ENCODE data around the gene FRAS1.

Gene FRAS1

GRCh38 chr4:78145622-78146021 lies 88.5 kb downstream of the FRAS1 start:
- H3K4me3 ChIP-seq (replicated peaks; ENCODE audit: low read depth, low read length), result no peak overlapping the region
- DNase-seq (ENCODE audit: extremely low read depth, low read depth), result no peak
- TF ChIP-seq CTCF (IDR thresholded peaks at IDR 0.05; ENCODE audit: low read depth, low read length, missing control alignments), result no peak

GRCh38 chr4:78149751-78150542 lies 92.8 kb downstream of the FRAS1 start:
- no peak for TF ChIP-seq CTCF (IDR thresholded peaks at IDR 0.05; ENCODE audit: low read depth, low read length, missing control alignments)
- no peak overlapping the region for H3K4me3 ChIP-seq (replicated peaks; ENCODE audit: low read depth, low read length)
- DNase-seq (ENCODE audit: extremely low read depth, low read depth), result no peak

GRCh38 chr4:78150543-78150864 lies 93.4 kb downstream of the FRAS1 start:
- DNase-seq (ENCODE audit: extremely low read depth, low read depth), result no peak
- TF ChIP-seq CTCF (IDR thresholded peaks at IDR 0.05; ENCODE audit: low read depth, low read length, missing control alignments), result no peak
- H3K4me3 ChIP-seq (replicated peaks; ENCODE audit: low read depth, low read length), result no peak overlapping the region

- no peak for DNase-seq (ENCODE audit: extremely low read depth, low read depth)
- TF ChIP-seq CTCF (IDR thresholded peaks at IDR 0.05; ENCODE audit: low read depth, low read length, missing control alignments), result no peak
- H3K4me3 ChIP-seq (replicated peaks; ENCODE audit: low read depth, low read length), result no peak overlapping the region
Measured at GRCh38 chr4:78152795-78153194, 95.7 kb downstream of the FRAS1 start.

GRCh38 chr4:78154972-78155590 lies 98.0 kb downstream of the FRAS1 start:
- H3K4me3 ChIP-seq (replicated peaks; ENCODE audit: low read depth, low read length), result no peak overlapping the region
- no peak for DNase-seq (ENCODE audit: extremely low read depth, low read depth)
- no peak for TF ChIP-seq CTCF (IDR thresholded peaks at IDR 0.05; ENCODE audit: low read depth, low read length, missing control alignments)

- no peak for DNase-seq (ENCODE audit: extremely low read depth, low read depth)
- no peak for TF ChIP-seq CTCF (IDR thresholded peaks at IDR 0.05; ENCODE audit: low read depth, low read length, missing control alignments)
- H3K4me3 ChIP-seq (replicated peaks; ENCODE audit: low read depth, low read length), result no peak overlapping the region
Measured at GRCh38 chr4:78155616-78156105, 98.5 kb downstream of the FRAS1 start.

Measured in HFF-Myc (cell line).